Measurements from ENCODE around the gene GYPC. TPM values are rescaled to one million over a fixed set of nuclear protein-coding genes. Genes with fewer than 3 reads are reported as not detected.
A peak's percentile ranks its signal among the peaks of the same experiment; 100 is the strongest.

The GYPC gene
- total RNA-seq, 2 experiments from 2014 or later = 148 to 157 TPM

GRCh38 chr2:126717928-126718327, 62.0 kb downstream of the GYPC start:
- Mint-ChIP-seq H3K4me1 (ENCODE audit: low read depth) (no peaks in the 10 kb centered on the region), H3K27ac (no peak overlapping the region), H3K4me3 (no peak overlapping the region), H3K27me3 (no peaks in the 10 kb centered on the region), H3K9me3 (no peaks in the 10 kb centered on the region), H3K36me3 (ENCODE audit: low read depth) (no peaks in the 10 kb centered on the region)
- Histone ChIP-seq H3K4me3 (ENCODE audit: low read length) (no peak overlapping the region), H3K4me1 (ENCODE audit: insufficient read depth, low read length) (no peaks in the 10 kb centered on the region), H3K9me3 (ENCODE audit: control insufficient read depth in 1 of 2, insufficient read depth in 1 of 2, low read length in 2 of 2) (peaks cover 0 to 4% of the 10 kb centered on the region in 2 experiments), H3K36me3 (ENCODE audit: insufficient read depth, low read length) (no peaks in the 10 kb centered on the region), H3K27ac (ENCODE audit: low read depth in 1 of 2, low read length in 2 of 2) (no peak overlapping the region), H3K27me3 (ENCODE audit: control insufficient read depth in 1 of 2, insufficient read depth in 2 of 2, low read length in 2 of 2) (no peaks in the 10 kb centered on the region)
- no peak for ATAC-seq (ENCODE audit: poor library complexity)
- no peak for DNase-seq
- intact Hi-C loops (cut with DNase I, micrococcal nuclease) = no loop called here
- ChIA-PET POLR2A (no interaction called here), CTCF (no interaction called here)
- TF ChIP-seq CTCF (IDR thresholded peaks at IDR 0.05) = no peak

- ChIA-PET POLR2A (no interaction called here), CTCF (no interaction called here)
- ATAC-seq (ENCODE audit: poor library complexity) (no peak), DNase-seq (no peak)
- no peak for TF ChIP-seq CTCF (IDR thresholded peaks at IDR 0.05)
- Histone ChIP-seq H3K9me3 (ENCODE audit: control insufficient read depth in 1 of 2, insufficient read depth in 1 of 2, low read length in 2 of 2) (peaks cover 0 to 4% of the 10 kb centered on the region in 2 experiments), H3K36me3 (ENCODE audit: insufficient read depth, low read length) (no peaks in the 10 kb centered on the region), H3K4me1 (ENCODE audit: insufficient read depth, low read length) (no peaks in the 10 kb centered on the region), H3K27me3 (ENCODE audit: control insufficient read depth in 1 of 2, insufficient read depth in 2 of 2, low read length in 2 of 2) (no peaks in the 10 kb centered on the region), H3K4me3 (ENCODE audit: low read length) (no peak overlapping the region), H3K27ac (ENCODE audit: low read depth in 1 of 2, low read length in 2 of 2) (no peak overlapping the region)
- Mint-ChIP-seq H3K4me1 (ENCODE audit: low read depth) (no peaks in the 10 kb centered on the region), H3K27ac (no peak overlapping the region), H3K9me3 (no peaks in the 10 kb centered on the region), H3K36me3 (ENCODE audit: low read depth) (no peaks in the 10 kb centered on the region), H3K27me3 (no peaks in the 10 kb centered on the region), H3K4me3 (no peak overlapping the region)
- intact Hi-C loops (cut with DNase I, micrococcal nuclease) = no loop called here
Measured at GRCh38 chr2:126719191-126719832, 63.4 kb downstream of the GYPC start.

GRCh38 chr2:126719833-126720351, 63.9 kb downstream of the GYPC start:
- no peaks in the 10 kb centered on the region for H3K4me1 Mint-ChIP-seq (ENCODE audit: low read depth)
- peaks cover 4 to 5% of the 10 kb centered on the region in 2 experiments for H3K9me3 ChIP-seq (ENCODE audit: control insufficient read depth in 1 of 2, insufficient read depth in 1 of 2, low read length in 2 of 2)
- H3K36me3 ChIP-seq (ENCODE audit: insufficient read depth, low read length) = no peaks in the 10 kb centered on the region
- DNase-seq = peak in 1 of 14 experiments; percentile 32
- no peaks in the 10 kb centered on the region for H3K27me3 ChIP-seq (ENCODE audit: control insufficient read depth in 1 of 2, insufficient read depth in 2 of 2, low read length in 2 of 2)
- no peak overlapping the region for H3K27ac Mint-ChIP-seq
- H3K36me3 Mint-ChIP-seq (ENCODE audit: low read depth) = no peaks in the 10 kb centered on the region
- H3K4me3 Mint-ChIP-seq = no peak overlapping the region
- no peak for TF ChIP-seq CTCF (IDR thresholded peaks at IDR 0.05)
- intact Hi-C loops (cut with DNase I, micrococcal nuclease) = no loop called here
- ChIA-PET CTCF (no interaction called here), POLR2A (interaction anchor here (0.6 kb wide), 1 partner anchor 43 kb away, joined by 3 read pairs; no protein-coding TSS in a partner anchor)
- no peak overlapping the region for H3K4me3 ChIP-seq (ENCODE audit: low read length)
- no peaks in the 10 kb centered on the region for H3K9me3 Mint-ChIP-seq
- H3K27me3 Mint-ChIP-seq = no peaks in the 10 kb centered on the region
- no peaks in the 10 kb centered on the region for H3K4me1 ChIP-seq (ENCODE audit: insufficient read depth, low read length)
- H3K27ac ChIP-seq (ENCODE audit: low read depth in 1 of 2, low read length in 2 of 2) = no peak overlapping the region
- ATAC-seq (ENCODE audit: poor library complexity) = no peak

All from CD4-positive, alpha-beta T cell (primary cell).